Stimulated activated CD8-positive, alpha-beta memory T cell treated with anti-CD3 and anti-CD28 coated beads, Interleukin-12 subunit alpha, Interleukin-12 subunit beta, amount 100 ng/mL, for 1 hour (primary cell): ENCODE results near the gene SH2D6.

ENCODE experiments used
- DNase-seq: peaks from one replicate; pipeline ENCODE4 v3.0.0-alpha.2; 2020; ENCODE audit warnings: low read depth

The SH2D6 gene

DNA sequence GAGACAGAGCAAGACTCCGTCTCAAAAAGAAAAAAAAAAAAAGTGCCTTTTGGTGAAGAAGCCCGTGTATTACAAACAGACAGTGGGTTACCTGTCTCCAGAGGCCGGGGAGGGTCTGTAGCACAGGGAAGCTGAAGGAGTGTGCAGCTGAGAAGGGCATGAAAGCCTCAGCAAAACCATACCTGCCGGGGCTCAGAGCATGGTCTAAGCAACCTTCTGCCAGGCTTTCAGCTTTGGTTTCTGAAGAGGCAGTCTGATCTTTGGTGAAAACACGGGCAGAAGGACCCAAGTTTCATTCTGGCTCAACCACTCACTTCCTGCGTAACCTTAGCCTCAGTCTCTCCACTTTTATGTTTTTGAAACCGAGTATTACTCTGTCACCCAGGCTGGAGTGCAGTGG lies 21.5 kb downstream of the SH2D6 start:
- DNase-seq, result no peak

- DNase-seq, result no peak
Observed at GRCh38 chr2:85440729-85441128, 22.2 kb downstream of the SH2D6 start.

DNA sequence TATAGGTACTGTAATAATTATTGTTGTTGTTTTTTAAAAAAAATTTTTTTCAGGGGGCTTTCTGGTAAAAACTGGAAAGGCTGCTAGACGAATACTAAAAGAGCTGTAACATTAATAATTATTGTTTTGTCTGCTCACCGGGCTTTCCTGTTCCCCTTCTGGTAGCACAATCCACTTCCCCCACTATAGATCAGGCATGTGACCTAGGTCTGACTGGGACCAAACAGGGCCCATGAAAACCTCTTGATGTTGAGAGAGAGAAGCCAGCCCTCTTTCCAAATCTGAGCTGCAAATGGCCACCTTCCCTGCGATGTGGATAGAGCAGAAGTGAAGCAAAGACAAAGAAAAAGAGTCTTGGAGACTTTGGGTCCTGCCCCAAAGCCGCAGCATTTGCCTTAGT lies 23.4 kb downstream of the SH2D6 start:
- DNase-seq, result no peak

DNA sequence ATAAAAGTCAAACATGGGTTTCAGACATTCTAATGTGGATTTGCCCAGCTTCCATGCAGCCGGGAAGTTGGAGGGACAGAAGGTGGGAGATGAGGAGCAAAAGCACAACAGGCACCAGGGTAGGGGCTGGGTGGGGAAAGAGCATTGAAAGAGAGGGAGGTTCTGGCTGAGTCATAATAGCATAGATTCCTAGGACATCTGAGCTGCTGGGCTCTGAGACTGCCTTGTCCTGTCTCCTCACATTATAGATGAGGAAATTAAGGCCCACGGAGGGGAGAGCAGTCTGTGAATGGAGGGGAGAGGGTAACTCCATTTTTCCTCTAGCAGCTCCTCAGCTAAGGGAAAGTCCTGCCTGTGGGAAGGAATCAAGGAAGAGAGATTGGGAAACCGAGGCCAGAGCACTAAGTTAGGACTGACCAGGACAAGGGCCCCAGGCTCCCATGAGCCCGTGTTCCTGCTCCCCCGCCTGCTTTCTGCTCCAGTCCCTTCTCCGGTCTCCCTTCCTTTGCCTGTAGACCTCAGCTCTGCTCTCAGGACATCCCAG lies 26.2 kb downstream of the SH2D6 start:
- DNase-seq, result no peak

GRCh38 chr2:85445316-85446295 lies 27.1 kb downstream of the SH2D6 start:
- no peak for DNase-seq

DNA sequence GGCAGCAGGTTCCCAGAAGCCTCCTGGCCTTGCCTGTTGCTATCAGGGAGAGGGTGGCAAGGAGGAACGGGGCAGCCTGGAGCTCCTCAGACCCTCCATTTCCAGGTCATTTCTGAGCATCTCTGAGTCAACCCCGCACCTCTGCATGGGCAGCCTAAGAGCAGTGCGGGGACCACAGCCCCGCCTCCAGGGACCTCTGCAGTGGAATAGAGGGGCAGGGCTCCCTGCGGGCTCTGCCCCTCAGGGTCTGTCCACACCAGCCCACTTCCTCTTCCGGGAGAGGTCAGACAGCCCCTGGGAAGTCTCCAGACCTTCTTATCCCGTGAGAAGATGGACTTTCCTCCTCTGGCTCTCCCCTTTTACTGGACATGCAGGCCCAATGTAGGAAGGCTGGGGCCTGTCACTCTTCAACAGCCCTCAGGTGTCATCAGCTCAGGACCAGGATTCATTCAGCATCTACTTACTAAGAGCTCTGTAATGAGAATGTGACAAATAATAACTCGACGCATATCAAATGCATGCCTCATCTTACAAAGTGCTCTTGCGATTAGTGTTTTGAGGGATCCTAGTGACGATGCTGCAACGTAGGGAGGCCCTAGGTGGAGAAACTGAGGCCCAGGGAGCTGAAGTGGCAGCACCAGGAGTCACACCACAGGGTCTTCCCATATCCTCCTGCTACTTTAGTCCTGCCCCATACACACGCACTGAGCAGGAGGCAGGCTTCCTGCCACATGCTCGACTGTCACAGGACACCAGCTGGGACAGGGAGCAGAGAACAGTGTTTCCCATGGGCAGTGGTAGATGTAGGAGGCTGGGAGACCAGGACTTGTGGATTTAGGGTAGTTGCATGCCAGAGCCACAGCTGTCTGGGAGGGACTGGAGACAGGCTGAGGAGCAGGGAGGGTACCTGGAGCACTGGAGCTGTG lies 28.0 kb downstream of the SH2D6 start:
- no peak for DNase-seq

- no peak for DNase-seq
Observed at GRCh38 chr2:85447222-85447585, 28.7 kb downstream of the SH2D6 start.

DNA sequence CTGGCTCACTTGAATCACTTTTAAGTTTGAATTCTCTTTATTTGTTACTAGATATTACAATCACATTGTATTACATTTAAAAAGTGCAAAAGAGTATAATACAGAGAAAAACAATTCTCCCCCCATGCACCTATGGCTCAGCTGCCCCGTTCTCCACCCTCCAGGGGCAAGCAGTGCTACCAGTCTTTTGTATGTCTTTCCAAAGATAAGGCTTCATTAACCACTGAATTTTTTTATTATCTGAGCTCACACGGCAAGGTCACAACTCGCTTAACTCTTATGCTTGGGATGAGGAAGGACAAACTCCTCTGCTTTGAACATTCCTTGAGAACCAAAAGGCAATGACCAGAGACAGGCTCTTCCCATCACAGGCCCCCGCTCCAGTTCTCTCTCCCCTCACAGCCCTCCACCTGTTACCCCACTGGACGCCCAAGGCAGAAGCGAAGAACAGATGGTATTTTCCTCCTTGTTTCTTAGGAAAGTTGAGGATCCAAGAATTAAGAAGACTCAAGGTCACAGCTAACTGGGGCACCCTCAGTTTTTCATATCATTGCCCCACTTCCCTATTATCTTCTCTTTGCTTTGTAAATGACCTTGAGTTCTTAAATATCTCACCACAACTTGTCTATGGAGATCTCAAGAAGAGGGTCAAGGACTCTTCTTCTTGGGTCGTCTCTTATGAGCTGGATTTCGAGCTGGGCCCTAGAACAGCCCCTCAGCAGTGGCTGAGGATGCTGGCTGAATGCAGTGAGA lies 30.1 kb downstream of the SH2D6 start:
- DNase-seq, result no peak

- DNase-seq, result no peak
Observed at GRCh38 chr2:85449214-85449588, 30.7 kb downstream of the SH2D6 start.

- DNase-seq, result no peak
Observed at GRCh38 chr2:85452237-85452636, 33.7 kb downstream of the SH2D6 start.

DNA sequence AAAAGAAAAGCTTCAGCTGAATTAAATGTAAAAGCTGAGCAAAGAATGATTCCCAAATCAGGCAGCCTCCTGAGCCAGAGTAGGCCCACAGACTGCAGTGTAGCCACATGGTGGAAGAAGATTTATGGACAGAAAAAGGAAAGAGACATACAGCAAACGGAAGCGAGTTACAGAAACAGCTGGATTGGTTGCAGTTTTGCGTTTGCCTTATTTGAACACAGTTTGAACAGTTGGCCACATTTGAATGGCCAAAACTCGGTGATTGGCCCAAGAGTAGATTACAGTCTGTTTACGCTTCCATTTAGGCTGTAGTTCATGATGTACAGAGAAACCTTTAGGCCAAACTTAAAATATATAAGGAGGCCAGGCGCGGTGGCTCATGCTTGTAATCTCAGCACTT lies 35.1 kb downstream of the SH2D6 start:
- DNase-seq, result no peak

- no peak for DNase-seq
Observed at GRCh38 chr2:85455552-85456090, 37.1 kb downstream of the SH2D6 start.

GRCh38 chr2:85457043-85457442 lies 38.5 kb downstream of the SH2D6 start:
- no peak for DNase-seq

- DNase-seq, result no peak
Observed at GRCh38 chr2:85457877-85458316, 39.4 kb downstream of the SH2D6 start.

GRCh38 chr2:85458601-85459563 lies 40.4 kb downstream of the SH2D6 start:
- no peak for DNase-seq

DNA sequence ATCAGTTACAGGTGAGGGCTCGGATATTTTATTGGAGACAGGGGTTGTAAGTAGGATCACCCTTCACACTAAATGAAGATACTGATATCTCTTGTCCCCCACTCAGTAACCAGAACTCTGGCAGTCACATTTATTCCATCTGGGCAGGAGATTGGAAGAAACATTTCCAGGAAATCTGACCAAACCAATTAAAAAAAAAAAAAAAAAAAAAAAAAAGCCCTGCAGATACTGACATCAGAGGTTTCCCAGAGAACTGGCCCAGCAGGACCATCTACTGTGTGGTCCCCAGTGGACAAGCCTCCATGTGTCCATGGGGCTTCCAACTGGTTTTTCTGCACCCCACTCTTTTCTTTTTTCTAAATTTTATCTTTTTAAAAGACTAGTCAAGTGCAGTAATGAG lies 41.3 kb downstream of the SH2D6 start:
- no peak for DNase-seq

GRCh38 chr2:85462322-85462721 lies 43.8 kb downstream of the SH2D6 start:
- no peak for DNase-seq

GRCh38 chr2:85468096-85468703 lies 49.7 kb downstream of the SH2D6 start:
- no peak for DNase-seq

DNA sequence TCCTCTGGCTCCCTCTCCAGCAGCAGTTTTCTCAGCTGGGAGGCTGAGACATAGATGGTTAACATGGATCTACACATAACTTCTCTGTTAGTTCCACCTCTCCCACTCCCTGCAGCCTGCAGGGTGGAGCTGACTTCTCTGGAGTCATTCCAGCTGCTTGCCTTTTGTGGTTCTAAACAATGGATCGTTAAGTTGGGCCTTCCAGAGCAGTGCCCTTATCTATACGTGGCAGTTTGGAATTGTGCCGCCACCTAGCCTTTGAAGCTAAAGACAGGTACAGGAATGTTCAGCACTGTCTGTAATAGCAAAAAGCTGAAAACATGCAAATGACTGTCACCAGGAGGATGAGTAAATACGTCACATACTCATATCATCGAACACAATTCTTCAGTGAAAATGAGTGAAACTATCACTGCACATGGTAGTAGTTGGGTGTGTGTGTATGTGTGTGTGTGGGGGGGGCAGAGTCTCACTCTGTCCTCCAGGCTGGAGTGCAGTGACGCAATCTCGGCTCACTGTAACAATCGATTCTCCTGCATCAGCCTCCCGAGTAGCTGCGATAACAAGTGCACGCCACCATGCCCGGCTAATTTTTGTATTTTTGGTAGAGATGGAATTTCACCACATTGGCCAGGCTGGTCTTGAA lies 50.3 kb downstream of the SH2D6 start:
- no peak for DNase-seq
